ENCODE data around the gene ARHGEF37.

DNA sequence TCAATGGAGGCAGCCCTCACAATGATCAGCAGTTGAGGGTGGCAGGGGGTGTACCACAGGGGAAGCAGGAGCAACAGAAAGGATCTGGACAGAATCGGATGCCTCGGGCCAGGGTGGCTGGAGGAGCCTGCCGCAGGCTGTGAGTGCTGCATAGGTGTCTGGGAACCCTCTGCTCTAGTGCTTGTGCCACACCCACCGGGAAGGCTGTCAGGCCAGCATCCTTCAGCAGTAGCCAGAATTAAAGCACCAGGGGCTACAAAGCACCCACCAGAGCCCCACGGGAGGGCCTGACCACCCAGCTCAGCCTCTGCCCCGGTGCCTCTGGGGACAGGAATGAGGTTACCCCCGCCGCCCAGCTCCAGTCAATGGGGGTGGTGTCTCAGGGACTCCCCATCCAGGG, 49.0 kb downstream of the ARHGEF37 start:
- TF ChIP-seq, protein P1, sequence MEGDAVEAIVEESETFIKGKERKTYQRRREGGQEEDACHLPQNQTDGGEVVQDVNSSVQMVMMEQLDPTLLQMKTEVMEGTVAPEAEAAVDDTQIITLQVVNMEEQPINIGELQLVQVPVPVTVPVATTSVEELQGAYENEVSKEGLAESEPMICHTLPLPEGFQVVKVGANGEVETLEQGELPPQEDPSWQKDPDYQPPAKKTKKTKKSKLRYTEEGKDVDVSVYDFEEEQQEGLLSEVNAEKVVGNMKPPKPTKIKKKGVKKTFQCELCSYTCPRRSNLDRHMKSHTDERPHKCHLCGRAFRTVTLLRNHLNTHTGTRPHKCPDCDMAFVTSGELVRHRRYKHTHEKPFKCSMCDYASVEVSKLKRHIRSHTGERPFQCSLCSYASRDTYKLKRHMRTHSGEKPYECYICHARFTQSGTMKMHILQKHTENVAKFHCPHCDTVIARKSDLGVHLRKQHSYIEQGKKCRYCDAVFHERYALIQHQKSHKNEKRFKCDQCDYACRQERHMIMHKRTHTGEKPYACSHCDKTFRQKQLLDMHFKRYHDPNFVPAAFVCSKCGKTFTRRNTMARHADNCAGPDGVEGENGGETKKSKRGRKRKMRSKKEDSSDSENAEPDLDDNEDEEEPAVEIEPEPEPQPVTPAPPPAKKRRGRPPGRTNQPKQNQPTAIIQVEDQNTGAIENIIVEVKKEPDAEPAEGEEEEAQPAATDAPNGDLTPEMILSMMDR (conservative IDR thresholded peaks at IDR 0.05; ENCODE audit: low read length), result no peak
- no peak for TF ChIP-seq EZH2phosphoT487 (IDR thresholded peaks at IDR 0.05; ENCODE audit: borderline replicate concordance)

Measured in Loucy (cell line).